ENCODE results near the gene MR1.
"Not testable (repeated sequence)": the region's sequence is repeated elsewhere in the genome, so short reads cannot be mapped to it uniquely, and the experiment has no call there.

The MR1 gene

GRCh38 chr1:181028615-181029014 lies 5.2 kb upstream of the MR1 start:
- in situ Hi-C loops (cut with MboI; ENCODE audit: low sequenced_read_pairs): no loop called here

- in situ Hi-C loops (cut with MboI; ENCODE audit: low sequenced_read_pairs): no loop called here
Observed at GRCh38 chr1:181032535-181032934, 1.2 kb upstream of the MR1 start.

GRCh38 chr1:181033128-181033798 lies 520 bp upstream of the MR1 start:
- in situ Hi-C loops (cut with MboI; ENCODE audit: low sequenced_read_pairs): no loop called here

- in situ Hi-C loops (cut with MboI; ENCODE audit: low sequenced_read_pairs): not testable (repeated sequence)
Observed at GRCh38 chr1:181035210-181035609, 1.4 kb downstream of the MR1 start.

GRCh38 chr1:181036107-181036836 lies 2.5 kb downstream of the MR1 start:
- in situ Hi-C loops (cut with MboI; ENCODE audit: low sequenced_read_pairs): no loop called here

- in situ Hi-C loops (cut with MboI; ENCODE audit: low sequenced_read_pairs): no loop called here
Observed at GRCh38 chr1:181037386-181037785, 3.6 kb downstream of the MR1 start.

GRCh38 chr1:181038399-181038873 lies 4.7 kb downstream of the MR1 start:
- in situ Hi-C loops (cut with MboI; ENCODE audit: low sequenced_read_pairs): no loop called here

- in situ Hi-C loops (cut with MboI; ENCODE audit: low sequenced_read_pairs): no loop called here
Observed at GRCh38 chr1:181040284-181040865, 6.6 kb downstream of the MR1 start.

- in situ Hi-C loops (cut with MboI; ENCODE audit: low sequenced_read_pairs): no loop called here
Observed at GRCh38 chr1:181043025-181043888, 9.5 kb downstream of the MR1 start.

- in situ Hi-C loops (cut with MboI; ENCODE audit: low sequenced_read_pairs): no loop called here
Observed at GRCh38 chr1:181044449-181044966, 10.7 kb downstream of the MR1 start.

- in situ Hi-C loops (cut with MboI; ENCODE audit: low sequenced_read_pairs): not testable (repeated sequence)
Observed at GRCh38 chr1:181045946-181046345, 12.2 kb downstream of the MR1 start.

GRCh38 chr1:181049378-181049777 lies 15.6 kb downstream of the MR1 start:
- in situ Hi-C loops (cut with MboI; ENCODE audit: low sequenced_read_pairs): no loop called here

- in situ Hi-C loops (cut with MboI; ENCODE audit: low sequenced_read_pairs): no loop called here
Observed at GRCh38 chr1:181050922-181051321, 17.1 kb downstream of the MR1 start.

- in situ Hi-C loops (cut with MboI; ENCODE audit: low sequenced_read_pairs): no loop called here
Observed at GRCh38 chr1:181056560-181056959, 22.8 kb downstream of the MR1 start.

- in situ Hi-C loops (cut with MboI; ENCODE audit: low sequenced_read_pairs): no loop called here
Observed at GRCh38 chr1:181057079-181057478, 23.3 kb downstream of the MR1 start.

GRCh38 chr1:181059435-181059834 lies 25.7 kb downstream of the MR1 start:
- in situ Hi-C loops (cut with MboI; ENCODE audit: low sequenced_read_pairs): no loop called here

- in situ Hi-C loops (cut with MboI; ENCODE audit: low sequenced_read_pairs): no loop called here
Observed at GRCh38 chr1:181060066-181060465, 26.3 kb downstream of the MR1 start.

GRCh38 chr1:181060947-181061346 lies 27.2 kb downstream of the MR1 start:
- in situ Hi-C loops (cut with MboI; ENCODE audit: low sequenced_read_pairs): not testable (repeated sequence)

- in situ Hi-C loops (cut with MboI; ENCODE audit: low sequenced_read_pairs): no loop called here
Observed at GRCh38 chr1:181061487-181061886, 27.7 kb downstream of the MR1 start.

GRCh38 chr1:181061891-181062835 lies 28.4 kb downstream of the MR1 start:
- in situ Hi-C loops (cut with MboI; ENCODE audit: low sequenced_read_pairs): no loop called here

All from hTERT RPE-1 (cell line).